D721Med (cell line): ENCODE data around the gene PRKCQ.
"Not testable (repeated sequence)": the region's sequence is repeated elsewhere in the genome, so short reads cannot be mapped to it uniquely, and the experiment has no call there.

Experiments
- DNase-seq: peaks from one replicate; pipeline ENCODE4 v3.0.0; 2011; ENCODE audit warnings: low spot score; ENCODE audit not compliant: insufficient read length
- FAIRE-seq: peaks from 2 replicates; lab custom pipeline; 2011; peaks lifted over from hg19 to GRCh38; lab: Jason Lieb, UNC
- TF ChIP-seq, protein P1 (sequence below): IDR thresholded peaks from 2 replicates; pipeline ENCODE4 v1.5.1; 2012; ENCODE audit warnings: mild to moderate bottlenecking, control low read depth; ENCODE audit not compliant: insufficient read depth; ENCODE audit errors: missing control alignments

PRKCQ gene

DNA sequence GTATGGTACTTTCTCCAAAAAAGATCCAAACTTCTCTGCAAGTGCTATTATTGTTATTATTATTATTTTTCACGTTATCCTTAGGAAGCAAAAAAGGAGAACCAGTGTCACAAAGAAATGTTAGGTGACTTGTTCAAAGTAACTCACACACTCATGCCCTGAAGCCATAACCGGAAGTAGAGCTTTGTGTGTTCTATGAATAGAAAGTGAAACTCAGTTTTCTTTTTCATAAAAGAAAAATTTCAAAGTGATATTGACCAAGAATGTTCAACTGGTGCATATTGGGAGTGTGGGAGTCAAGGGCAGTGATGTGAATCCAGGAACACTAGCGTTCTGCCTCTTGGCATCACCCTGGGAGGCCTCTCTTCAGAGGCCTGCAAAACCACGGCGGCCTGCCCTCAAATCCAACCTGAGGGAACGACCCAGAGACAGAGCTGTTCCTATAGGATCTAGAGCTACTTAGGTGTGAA, 106.1 kb downstream of the PRKCQ start:
- DNase-seq, result no peak
- FAIRE-seq, result no peak
- TF ChIP-seq, protein P1, sequence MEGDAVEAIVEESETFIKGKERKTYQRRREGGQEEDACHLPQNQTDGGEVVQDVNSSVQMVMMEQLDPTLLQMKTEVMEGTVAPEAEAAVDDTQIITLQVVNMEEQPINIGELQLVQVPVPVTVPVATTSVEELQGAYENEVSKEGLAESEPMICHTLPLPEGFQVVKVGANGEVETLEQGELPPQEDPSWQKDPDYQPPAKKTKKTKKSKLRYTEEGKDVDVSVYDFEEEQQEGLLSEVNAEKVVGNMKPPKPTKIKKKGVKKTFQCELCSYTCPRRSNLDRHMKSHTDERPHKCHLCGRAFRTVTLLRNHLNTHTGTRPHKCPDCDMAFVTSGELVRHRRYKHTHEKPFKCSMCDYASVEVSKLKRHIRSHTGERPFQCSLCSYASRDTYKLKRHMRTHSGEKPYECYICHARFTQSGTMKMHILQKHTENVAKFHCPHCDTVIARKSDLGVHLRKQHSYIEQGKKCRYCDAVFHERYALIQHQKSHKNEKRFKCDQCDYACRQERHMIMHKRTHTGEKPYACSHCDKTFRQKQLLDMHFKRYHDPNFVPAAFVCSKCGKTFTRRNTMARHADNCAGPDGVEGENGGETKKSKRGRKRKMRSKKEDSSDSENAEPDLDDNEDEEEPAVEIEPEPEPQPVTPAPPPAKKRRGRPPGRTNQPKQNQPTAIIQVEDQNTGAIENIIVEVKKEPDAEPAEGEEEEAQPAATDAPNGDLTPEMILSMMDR, result no peak

DNA sequence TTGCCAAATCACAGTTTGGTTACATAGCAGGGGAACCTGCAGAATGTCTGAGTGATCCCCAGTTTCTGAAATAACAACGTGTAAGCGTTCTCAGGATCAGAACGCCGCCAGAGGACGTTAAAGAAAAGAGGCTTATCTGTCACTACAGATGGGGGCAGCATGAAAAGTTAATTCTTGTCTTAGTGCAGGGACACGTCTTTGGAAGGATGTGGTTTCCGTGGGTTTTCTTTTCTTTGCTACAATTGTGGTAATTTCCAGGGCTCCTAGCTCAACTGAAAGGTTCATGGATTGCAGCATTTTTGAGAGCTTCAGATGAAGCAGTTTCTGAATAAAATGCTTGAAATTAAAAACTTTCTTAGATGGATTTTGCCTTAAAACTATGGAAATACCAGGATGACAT, 106.6 kb downstream of the PRKCQ start:
- FAIRE-seq (no peak), DNase-seq (no peak)
- TF ChIP-seq, protein P1, result peak; percentile 30

DNA sequence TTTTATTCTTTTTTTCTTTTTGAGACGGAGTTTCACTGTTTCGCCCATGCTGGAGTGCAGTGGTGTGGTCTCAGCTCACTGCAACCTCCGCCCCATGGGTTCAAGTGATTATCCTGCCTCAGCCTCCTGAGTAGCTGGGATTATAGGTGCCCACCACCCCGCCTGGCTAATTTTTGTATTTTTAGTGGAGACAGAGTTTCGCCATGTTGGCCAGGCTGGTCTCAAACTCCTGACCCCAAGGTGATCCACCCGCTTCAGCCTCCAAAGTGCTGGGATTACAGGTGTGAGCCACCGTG, 107.4 kb downstream of the PRKCQ start:
- FAIRE-seq, DNase-seq: not testable (repeated sequence)

DNA sequence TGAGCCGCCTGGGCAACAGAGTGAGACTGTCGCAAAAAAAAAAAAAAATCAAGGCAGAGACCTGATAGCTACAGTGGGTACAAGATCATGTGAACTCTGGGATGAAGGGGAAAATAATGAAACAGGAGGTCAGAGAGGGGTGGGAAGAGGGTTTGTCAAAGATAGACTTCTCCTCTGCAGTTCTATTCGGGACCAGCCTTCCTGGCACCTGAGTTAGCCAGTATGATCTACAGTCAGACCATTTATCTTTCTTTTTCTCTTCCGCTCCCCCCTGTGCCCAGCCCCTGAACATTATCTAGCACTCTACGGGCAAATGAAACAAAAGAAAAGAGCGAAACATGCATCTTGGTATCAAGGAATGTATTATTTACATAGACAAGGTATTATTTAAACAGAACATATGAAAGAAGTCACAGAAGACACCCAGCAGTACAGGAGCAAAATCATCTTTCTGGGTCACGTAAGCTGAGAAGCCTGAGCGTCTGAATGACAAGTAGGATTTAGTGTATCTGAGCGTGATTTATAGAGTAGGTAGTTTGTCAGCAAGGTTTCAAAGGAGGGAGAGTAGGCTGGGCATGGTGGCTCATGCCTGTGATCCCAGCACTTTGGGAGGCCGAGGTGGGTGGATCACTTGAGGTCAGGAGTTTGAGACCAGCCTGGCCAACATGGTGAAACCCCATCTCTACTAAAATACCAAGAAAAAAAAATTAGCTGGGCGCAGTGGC, 109.0 kb downstream of the PRKCQ start:
- no peak for DNase-seq
- FAIRE-seq, result no peak
- TF ChIP-seq, protein P1, result no peak

DNA sequence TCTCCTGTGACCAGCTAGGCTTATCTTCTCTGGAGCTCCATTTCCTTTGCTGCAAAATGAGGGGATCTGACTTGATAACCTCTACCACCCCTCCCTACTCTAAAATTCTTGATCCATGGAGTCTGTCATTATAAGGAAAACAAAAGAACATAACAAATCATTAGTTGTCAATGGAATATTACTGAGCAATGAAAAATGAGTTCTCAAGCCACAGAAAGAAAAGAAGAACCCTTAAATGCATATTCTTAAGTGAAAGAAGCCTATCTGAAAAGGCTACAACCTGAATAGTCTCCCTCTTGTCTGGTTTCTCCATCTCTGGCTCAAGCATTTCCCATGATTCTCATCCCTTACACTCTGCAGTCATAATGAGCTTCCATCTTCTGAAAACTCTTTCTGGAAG, 110.4 kb downstream of the PRKCQ start:
- FAIRE-seq, result no peak
- TF ChIP-seq, protein P1, result no peak
- no peak for DNase-seq

DNA sequence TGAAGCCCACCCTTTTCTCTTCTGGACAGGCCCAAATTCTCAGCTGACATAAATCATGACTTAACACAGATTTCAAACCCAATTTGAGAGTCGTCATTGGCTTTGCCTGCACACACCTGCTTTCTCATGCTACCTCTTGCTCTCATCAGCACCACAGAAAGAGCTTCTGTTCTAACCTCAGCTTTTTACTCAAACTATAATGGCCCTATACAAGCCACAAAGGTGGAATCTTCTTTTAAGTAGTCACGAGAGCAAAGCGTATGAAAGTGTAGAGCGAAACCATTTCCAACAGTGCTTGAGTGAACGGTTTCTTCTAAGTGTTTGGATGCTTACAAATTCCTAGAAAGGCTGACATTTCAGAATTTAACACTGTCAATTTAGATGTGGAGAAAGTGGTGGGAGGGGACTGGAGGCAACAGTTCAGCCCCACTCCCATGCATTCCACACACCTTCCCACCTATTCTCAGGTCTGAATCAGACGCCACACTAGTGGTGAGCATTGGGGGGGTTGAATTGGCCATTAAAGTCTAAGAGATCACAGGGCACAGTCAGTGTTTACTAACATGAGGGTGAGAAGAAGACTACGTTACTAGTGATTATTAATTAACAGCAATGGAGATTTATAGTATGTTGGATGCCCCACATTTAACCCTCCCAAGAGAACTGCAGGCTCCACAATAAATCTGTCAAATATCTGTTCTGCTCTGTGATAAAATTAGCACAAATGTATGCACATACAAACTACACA, 114.0 kb downstream of the PRKCQ start:
- FAIRE-seq (no peak), DNase-seq (no peak)
- TF ChIP-seq, protein P1, result no peak

DNA sequence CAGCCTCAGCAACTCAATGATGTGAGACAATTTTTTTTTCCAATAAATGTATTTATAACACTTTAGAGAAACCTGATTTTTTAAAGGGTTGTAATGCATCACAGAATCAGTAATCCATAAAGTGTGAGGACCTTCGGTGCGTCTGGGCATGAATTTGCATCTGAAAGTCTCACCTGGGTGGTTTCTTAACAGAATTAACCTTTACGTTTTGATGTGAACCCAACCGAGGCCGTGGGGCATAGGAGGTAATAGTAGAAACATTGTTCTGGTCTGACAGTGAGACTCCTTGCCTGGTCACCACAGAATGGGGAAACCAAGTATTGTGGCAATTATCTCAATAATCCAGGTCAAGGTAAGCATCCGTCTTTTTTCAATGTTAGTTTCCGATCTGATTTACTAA, 114.6 kb downstream of the PRKCQ start:
- TF ChIP-seq, protein P1, result no peak
- DNase-seq (no peak), FAIRE-seq (no peak)
